IMR-90 (cell line): Measurements from ENCODE around the gene TMCC3. TPM values are rescaled to one million over a fixed set of nuclear protein-coding genes. Genes with fewer than 3 reads are reported as not detected.

Experiments
- ATAC-seq: fragments of 200-7000 bp; cut with Tn5 transposase; 2 replicates; pipeline ENCODE4 v1.9.1; 2020; ENCODE audit warnings: low read depth, mild to moderate bottlenecking, moderate library complexity
- BruUV-seq: library from RNA; stranded (reverse); fragments of 400-500 nt; replicated peaks from 2 replicates; lab custom pipeline; 2021; lab: Mats Ljungman, UMichigan
- CTCF ChIA-PET: fragments of 300-600 bp; formaldehyde crosslinking; extraction: SDS; loops from one replicate; lab custom pipeline; 2021; ENCODE audit warnings: antibody characterized with exemption; lab: Yijun Ruan, JAX
- POLR2A ChIA-PET: fragments of 300-600 bp; sonication (Branson Sonifier 250); formaldehyde crosslinking; loops from one replicate; lab custom pipeline; 2022; ENCODE audit warnings: antibody characterized with exemption; ENCODE audit not compliant: unreplicated experiment; lab: Charles Lee
- DNase-seq: peaks from one replicate; pipeline ENCODE4 v3.0.0; 2013
- H2AFZ ChIP-seq: replicated peaks from 2 replicates; pipeline ENCODE3; 2013; ENCODE audit warnings: low read length, mild to moderate bottlenecking; ENCODE audit not compliant: poor library complexity
- H2AK5ac ChIP-seq: 2 replicates; pipeline ENCODE4 v1.6.1; 2013; ENCODE audit warnings: low read depth, low read length, inconsistent platforms
- H2AK9ac ChIP-seq: replicated peaks from 2 replicates; pipeline ENCODE3; 2013; ENCODE audit warnings: mild to moderate bottlenecking, low read depth, low read length, moderate library complexity; ENCODE audit not compliant: poor library complexity
- H2BK120ac ChIP-seq: 2 replicates; pipeline ENCODE4 v1.6.1; 2013; ENCODE audit warnings: low read depth, low read length, inconsistent platforms
- H2BK15ac ChIP-seq: 3 replicates; pipeline ENCODE4 v1.6.1; 2013; ENCODE audit warnings: low read depth, low read length, inconsistent platforms
- H2BK20ac ChIP-seq: 2 replicates; pipeline ENCODE4 v1.6.1; 2013; ENCODE audit warnings: low read depth, mild to moderate bottlenecking, inconsistent platforms, low read length, moderate library complexity
- H2BK5ac ChIP-seq: 2 replicates; pipeline ENCODE4 v1.6.1; 2013; ENCODE audit warnings: mild to moderate bottlenecking, low read depth, low read length, inconsistent platforms; ENCODE audit not compliant: poor library complexity, severe bottlenecking
- H3K14ac ChIP-seq: replicated peaks from 2 replicates; pipeline ENCODE4 v1.6.1; 2013; ENCODE audit warnings: low read depth, low read length, inconsistent platforms
- H3K18ac ChIP-seq: 2 replicates; pipeline ENCODE4 v1.6.1; 2013; ENCODE audit warnings: low read depth, low read length, control low read depth
- H3K23ac ChIP-seq: 2 replicates; pipeline ENCODE4 v1.6.1; 2013; ENCODE audit warnings: low read depth, low read length, inconsistent platforms
- H3K27ac ChIP-seq: 2 replicates; pipeline ENCODE4 v1.5.1; 2013; ENCODE audit warnings: mild to moderate bottlenecking, control low read depth, low read length; ENCODE audit not compliant: insufficient read depth
- H3K27me3 ChIP-seq: 2 replicates; pipeline ENCODE4 v1.6.1; 2013; ENCODE audit warnings: low read length; ENCODE audit not compliant: control insufficient read depth, insufficient read depth
- H3K36me3 ChIP-seq: 2 replicates; pipeline ENCODE4 v1.6.1; 2013; ENCODE audit warnings: low read length, mixed read lengths; ENCODE audit not compliant: control insufficient read depth, insufficient read depth
- H3K4ac ChIP-seq: 2 replicates; pipeline ENCODE4 v1.6.1; 2013; ENCODE audit warnings: low read depth, low read length, inconsistent platforms
- H3K4me1 ChIP-seq: 2 replicates; pipeline ENCODE4 v1.6.1; 2013; ENCODE audit warnings: low read length, mixed read lengths; ENCODE audit not compliant: control insufficient read depth, insufficient read depth
- H3K4me2 ChIP-seq: 2 replicates; pipeline ENCODE4 v1.6.1; 2013; ENCODE audit warnings: low read depth, mild to moderate bottlenecking, control low read depth, low read length, moderate library complexity
- H3K4me3 ChIP-seq: 2 replicates; pipeline ENCODE4 v1.5.1; 2013; ENCODE audit warnings: low read depth, mild to moderate bottlenecking, control low read depth, low read length, moderate library complexity; ENCODE audit not compliant: insufficient read depth
- H3K56ac ChIP-seq: 2 replicates; pipeline ENCODE4 v1.6.1; 2013; ENCODE audit warnings: low read length, inconsistent platforms; ENCODE audit not compliant: insufficient read depth; ENCODE audit errors: extremely low read depth
- H3K79me1 ChIP-seq, 2 experiments: 2 replicates each; pipeline ENCODE4 v1.6.1; 2013; ENCODE audit warnings: low read length in 2 of 2, inconsistent platforms in 1 of 2, low read depth in 1 of 2
- H3K9ac ChIP-seq: 2 replicates; pipeline ENCODE4 v1.6.1; 2013; ENCODE audit warnings: low read depth, low read length, control low read depth
- H3K9me1 ChIP-seq: 2 replicates; pipeline ENCODE4 v1.6.1; 2013; ENCODE audit warnings: low read length, inconsistent platforms; ENCODE audit not compliant: insufficient read depth
- H3K9me3 ChIP-seq: 2 replicates; pipeline ENCODE4 v1.6.1; 2013; ENCODE audit warnings: low read length; ENCODE audit not compliant: control insufficient read depth, insufficient read depth
- H4K20me1 ChIP-seq: 2 replicates; pipeline ENCODE4 v1.6.1; 2013; ENCODE audit warnings: low read length, inconsistent platforms; ENCODE audit not compliant: insufficient read depth
- H4K5ac ChIP-seq: 2 replicates; pipeline ENCODE4 v1.6.1; 2013; ENCODE audit warnings: mild to moderate bottlenecking, low read depth, low read length, control low read depth
- H4K8ac ChIP-seq, 2 experiments: 2 replicates each; pipeline ENCODE4 v1.6.1; 2013; ENCODE audit warnings: low read depth in 2 of 2, low read length in 2 of 2, control low read depth in 1 of 2, inconsistent platforms in 1 of 2
- H4K91ac ChIP-seq: 2 replicates; pipeline ENCODE4 v1.6.1; 2013; ENCODE audit warnings: low read depth, low read length, inconsistent platforms; ENCODE audit not compliant: insufficient read depth
- BHLHE40 ChIP-seq: fragments of 150-350 bp; IDR thresholded peaks from 2 replicates; pipeline ENCODE4 v1.6.1; 2016; ENCODE audit warnings: mild to moderate bottlenecking, low read depth, low read length
- CEBPB ChIP-seq: IDR thresholded peaks from 2 replicates; pipeline ENCODE4 v1.6.1; 2012; ENCODE audit warnings: low read depth, low read length, improper control_type of control experiment
- CHD1 ChIP-seq: IDR thresholded peaks from 2 replicates; pipeline ENCODE4 v1.6.1; 2012; ENCODE audit warnings: low read depth, low read length, improper control_type of control experiment
- CTCF ChIP-seq: conservative IDR thresholded peaks from 2 replicates; pipeline ENCODE4 v1.5.1; 2012; ENCODE audit warnings: mild to moderate bottlenecking, low read depth, low read length, improper control_type of control experiment
- MAFK ChIP-seq: IDR thresholded peaks from 2 replicates; pipeline ENCODE4 v1.6.1; 2012; ENCODE audit warnings: low read depth, low read length, improper control_type of control experiment
- MAZ ChIP-seq: IDR thresholded peaks from 2 replicates; pipeline ENCODE4 v1.6.1; 2012; ENCODE audit warnings: low read depth, mild to moderate bottlenecking, low read length, improper control_type of control experiment, moderate library complexity, borderline replicate concordance
- NFE2L2 ChIP-seq: fragments of 150-350 bp; IDR thresholded peaks from 2 replicates; pipeline ENCODE4 v1.6.1; 2016; ENCODE audit warnings: low read depth, mild to moderate bottlenecking, low read length
- POLR2A ChIP-seq: IDR thresholded peaks from 2 replicates; pipeline ENCODE4 v1.6.1; 2012; ENCODE audit warnings: mild to moderate bottlenecking, low read depth, low read length
- RAD21 ChIP-seq: IDR thresholded peaks from 2 replicates; pipeline ENCODE4 v1.6.1; 2012; ENCODE audit warnings: low read length, improper control_type of control experiment
- RCOR1 ChIP-seq: IDR thresholded peaks from 2 replicates; pipeline ENCODE4 v1.6.1; 2012; ENCODE audit warnings: mild to moderate bottlenecking, low read length, improper control_type of control experiment; ENCODE audit not compliant: insufficient replicate concordance
- RFX5 ChIP-seq: IDR thresholded peaks from 2 replicates; pipeline ENCODE4 v1.8.0; 2012; ENCODE audit warnings: low read depth, mild to moderate bottlenecking, low read length, moderate library complexity
- SMC3 ChIP-seq: fragments of 150-350 bp; IDR thresholded peaks from 2 replicates; pipeline ENCODE4 v1.6.1; 2016; ENCODE audit warnings: low read depth, mild to moderate bottlenecking, antibody characterized with exemption, low read length, moderate library complexity
- WGBS, 2 experiments: methylation state at CpG; one replicate each; pipeline versions ENCODE4 v1.1.5 to v1.1.7; 2013; ENCODE audit warnings: missing lambda C conversion rate in 2 of 2; ENCODE audit not compliant: insufficient read length in 1 of 2; ENCODE audit errors: extremely low coverage in 2 of 2; 5-methylcytosine and 5-hydroxymethylcytosine counted together
- dilution Hi-C: fragments of 300-500 bp; cut with HindIII; formaldehyde crosslinking; loops from one replicate; pipeline ENCODE4 v1.14.3; 2018; ENCODE audit warnings: low sequenced_read_pairs; ENCODE audit not compliant: unreplicated experiment
- in situ Hi-C: fragments of 300-500 bp; cut with MboI; formaldehyde crosslinking; loops from 3 replicates; pipeline ENCODE4 v1.14.3; 2019; ENCODE audit warnings: low sequenced_read_pairs, inconsistent platforms, mixed read lengths
- intact Hi-C: fragments of 100-400 bp; cut with micrococcal nuclease; formaldehyde crosslinking; loops from 2 replicates; pipeline ENCODE4 v1.10.0; 2022
- polyA plus RNA-seq, 3 experiments: library from polyadenylated mRNA; depleted of rRNA; stranded (reverse); fragments of >200 nt; gene quantifications; 2 replicates each; pipeline ENCODE4 v1.2.3, GENCODE V29; 2012; ENCODE audit warnings: low replicate concordance in 1 of 3
- total RNA-seq: library from RNA; depleted of rRNA; stranded (reverse); fragments of >200 nt; gene quantifications from 2 replicates; pipeline ENCODE4 v1.2.3, GENCODE V29; 2012
- TF ChIP-seq, protein P1 (sequence below): fragments of 150-350 bp; IDR thresholded peaks from 2 replicates; pipeline ENCODE4 v1.6.1; 2017; ENCODE audit warnings: mild to moderate bottlenecking, antibody characterized with exemption, low read length, low read depth

The TMCC3 gene
- total and polyA plus RNA-seq, 2 of the 4 experiments (the other 2 are of a cell fraction), result 0.14 to 0.36 TPM

- TF ChIP-seq BHLHE40, result no peak
- TF ChIP-seq SMC3, result peak; percentile 92
Measured at GRCh38 chr12:94532490-94533422, 117.6 kb downstream of the TMCC3 start (continued).

DNA sequence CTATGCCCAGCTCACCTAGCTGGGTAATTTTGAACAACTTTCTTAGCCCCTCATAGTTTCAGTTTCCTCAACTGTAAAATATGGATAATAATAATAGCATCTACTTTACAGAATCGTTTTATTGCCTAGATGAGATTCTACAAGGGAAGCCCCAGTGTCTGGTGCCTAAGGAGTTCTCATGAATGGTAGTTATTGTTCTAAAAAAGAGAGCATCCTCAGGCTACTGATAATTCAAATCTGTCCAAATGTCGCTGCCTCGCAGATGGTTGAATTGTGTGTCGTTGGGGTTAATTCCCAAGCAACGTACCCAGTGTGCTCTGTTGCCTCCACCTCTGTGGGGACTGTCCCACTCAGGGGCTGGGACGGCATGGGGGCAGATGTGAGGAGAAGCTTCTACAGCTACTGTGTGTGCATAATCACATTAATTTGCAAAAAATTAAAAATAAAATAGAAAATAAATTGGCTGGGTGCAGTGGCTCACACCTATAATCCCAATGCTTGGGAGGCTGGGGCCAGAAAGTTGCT is 119.1 kb downstream of the TMCC3 start:
- H3K9me1 ChIP-seq, result no peaks in the 10 kb centered on the region
- no peak for DNase-seq
- ChIA-PET CTCF (interaction anchor here (1.9 kb wide), 1 partner anchor 396 kb away, joined by 6 read pairs; no protein-coding TSS in a partner anchor), POLR2A (no interaction called here)
- in situ Hi-C loops, result loop anchor here (5.0 kb wide), 1 partner anchor 384 kb away; the partner anchor contains the start of gene PLXNC1
- H3K14ac ChIP-seq, result no peak overlapping the region
- H2BK20ac ChIP-seq, result no peak overlapping the region
- H3K23ac ChIP-seq, result no peak overlapping the region
- no peaks in the 10 kb centered on the region for H3K4me1 ChIP-seq
- no peak for TF ChIP-seq CTCF
- TF ChIP-seq BHLHE40, result no peak
- no peak for TF ChIP-seq CHD1
- no peak for TF ChIP-seq MAZ
- TF ChIP-seq RAD21, result no peak
- no peak for TF ChIP-seq NFE2L2
- TF ChIP-seq RCOR1, result no peak
- TF ChIP-seq RFX5, result no peak
- TF ChIP-seq SMC3, result no peak
- TF ChIP-seq, protein P1, sequence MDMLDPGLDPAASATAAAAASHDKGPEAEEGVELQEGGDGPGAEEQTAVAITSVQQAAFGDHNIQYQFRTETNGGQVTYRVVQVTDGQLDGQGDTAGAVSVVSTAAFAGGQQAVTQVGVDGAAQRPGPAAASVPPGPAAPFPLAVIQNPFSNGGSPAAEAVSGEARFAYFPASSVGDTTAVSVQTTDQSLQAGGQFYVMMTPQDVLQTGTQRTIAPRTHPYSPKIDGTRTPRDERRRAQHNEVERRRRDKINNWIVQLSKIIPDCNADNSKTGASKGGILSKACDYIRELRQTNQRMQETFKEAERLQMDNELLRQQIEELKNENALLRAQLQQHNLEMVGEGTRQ, result no peak
- TF ChIP-seq MAFK, result no peak
- no peak for TF ChIP-seq CEBPB
- no peak for TF ChIP-seq POLR2A
- H4K20me1 ChIP-seq, result no peaks in the 10 kb centered on the region
- intact Hi-C loops, result loop anchor here (5.0 kb wide), 2 partner anchors 74 to 99 kb away; partner anchors contain the start of gene CEP83
- H2BK120ac ChIP-seq, result no peak overlapping the region
- H2BK15ac ChIP-seq, result no peak overlapping the region
- H3K27ac ChIP-seq, result no peak overlapping the region
- H3K4me2 ChIP-seq, result no peak overlapping the region
- no TSS peak for BruUV-seq
- no peak overlapping the region for H3K9ac ChIP-seq
- H2BK5ac ChIP-seq, result no peak overlapping the region
- no peaks in the 10 kb centered on the region for H3K9me3 ChIP-seq
- peaks cover 23% of the 10 kb centered on the region for H3K27me3 ChIP-seq
- H3K79me1 ChIP-seq, result no peaks in the 10 kb centered on the region
- H2AK5ac ChIP-seq, result no peak overlapping the region
- no peak for ATAC-seq
- no peak overlapping the region for H4K8ac ChIP-seq
- H2AFZ ChIP-seq, result no peak overlapping the region
- no peak overlapping the region for H3K18ac ChIP-seq
- H4K5ac ChIP-seq, result no peak overlapping the region
- H4K91ac ChIP-seq, result no peak overlapping the region
- no peaks in the 10 kb centered on the region for H3K36me3 ChIP-seq
- dilution Hi-C loops, result loop anchor here (25.0 kb wide), 1 partner anchor 394 kb away; the partner anchor contains the start of gene PLXNC1
- 100% methylated on average over 2 of the region's 6 CpGs; no CpG with 5 or more reads in 1 of the 2 experiments for WGBS, 2 experiments
- H3K4ac ChIP-seq, result no peak overlapping the region
- no peak overlapping the region for H3K56ac ChIP-seq
- no peak overlapping the region for H2AK9ac ChIP-seq
- H3K4me3 ChIP-seq, result no peak overlapping the region
